HEK293T (cell line): ENCODE data around the gene BACE1-AS.

Source experiments
- BHLHE40 ChIP-seq: fragments of 450-650 bp; IDR thresholded peaks from 2 replicates; pipeline ENCODE4 v1.6.1; 2016; ENCODE audit warnings: mild to moderate bottlenecking, moderate library complexity, borderline replicate concordance
- FOXM1 ChIP-seq: fragments of 450-650 bp; IDR thresholded peaks from 2 replicates; pipeline ENCODE4 v1.6.1; 2017; ENCODE audit warnings: mild to moderate bottlenecking, borderline replicate concordance
- L3MBTL2 ChIP-seq: fragments of 450-650 bp; conservative IDR thresholded peaks from 2 replicates; pipeline ENCODE4 v1.6.1; 2016; ENCODE audit warnings: mild to moderate bottlenecking
- LEF1 ChIP-seq: fragments of 450-650 bp; IDR thresholded peaks from 2 replicates; pipeline ENCODE4 v1.6.1; 2017; ENCODE audit warnings: mild to moderate bottlenecking, borderline replicate concordance
- SP1 ChIP-seq: fragments of 450-650 bp; IDR thresholded peaks from 2 replicates; pipeline ENCODE4 v1.6.1; 2017
- SUZ12 ChIP-seq: fragments of 450-650 bp; IDR thresholded peaks from 2 replicates; pipeline ENCODE4 v1.6.1; 2016; ENCODE audit warnings: mild to moderate bottlenecking
- TARDBP ChIP-seq: fragments of 450-650 bp; IDR thresholded peaks from 2 replicates; pipeline ENCODE4 v1.6.1; 2016

- TF ChIP-seq SUZ12: no peak
- TF ChIP-seq SP1: no peak
- no peak for TF ChIP-seq L3MBTL2
- no peak for TF ChIP-seq BHLHE40
- no peak for TF ChIP-seq LEF1
- TF ChIP-seq TARDBP: no peak
- TF ChIP-seq FOXM1: no peak
Measured at GRCh38 chr11:117303101-117303500, 12.0 kb downstream of the BACE1-AS start.
